Stomach (tissue), 9 donors: Measurements from ENCODE around the gene HNRNPC. TPM values are rescaled to one million over a fixed set of nuclear protein-coding genes. Genes with fewer than 3 reads are reported as not detected.
A peak's percentile ranks its signal among the peaks of the same experiment; 100 is the strongest.

Source experiments
- DNase-seq, 2 donors: peaks; one replicate each; pipeline versions ENCODE4 v3.0.0 to v3.0.0-alpha.2; 2013 to 2019
- H3K27ac ChIP-seq, 5 donors: fragments of 200-600 bp in 4 of 5; sonication (generic) in 4 of 5; one replicate each; pipeline ENCODE4 v1.5.1; 2013 to 2019; ENCODE audit warnings: mild to moderate bottlenecking in 1 of 5, moderate library complexity in 1 of 5
- H3K27me3 ChIP-seq, 3 donors: fragments of 200-600 bp; sonication (generic); one replicate each; pipeline ENCODE4 v1.5.1; 2017 to 2019; ENCODE audit warnings: mixed run types in 1 of 3
- H3K36me3 ChIP-seq, 4 donors: fragments of 200-600 bp; sonication (generic); 1 replicate in 3 of 4; 2 replicates in 1 of 4; pipeline ENCODE4 v1.5.1; 2016 to 2019
- H3K4me1 ChIP-seq, 4 donors: fragments of 200-600 bp; sonication (generic); one replicate each; pipeline ENCODE4 v1.5.1; 2016 to 2019
- H3K4me3 ChIP-seq, 4 donors: fragments of 200-600 bp; sonication (generic) in 3 of 4; one replicate each; pipeline ENCODE4 v1.5.1; 2016 to 2019; ENCODE audit warnings: mild to moderate bottlenecking in 1 of 4
- H3K9me3 ChIP-seq, 4 donors: fragments of 200-600 bp; sonication (generic); one replicate each; pipeline ENCODE4 v1.5.1; 2016 to 2019
- EP300 ChIP-seq: sonication (generic); formaldehyde crosslinking; IDR thresholded peaks from one replicate; pipeline ENCODE4 v1.6.1; 2017; ENCODE audit warnings: antibody characterized with exemption
- POLR2A ChIP-seq, 4 donors: fragments of 450-650 bp; IDR thresholded peaks; one replicate each; pipeline ENCODE4 v1.6.1; 2016; ENCODE audit warnings: antibody characterized with exemption in 4 of 4, control low read depth in 2 of 4, mild to moderate bottlenecking in 1 of 4, moderate library complexity in 1 of 4
- POLR2AphosphoS5 ChIP-seq, 3 donors: sonication (generic); formaldehyde crosslinking; IDR thresholded peaks; one replicate each; pipeline ENCODE4 v1.6.1; 2016; ENCODE audit warnings: antibody characterized with exemption in 3 of 3
- WGBS, 5 donors: extraction: QIAGEN DNeasy Blood & Tissue Kit in 3 of 5; methylation state at CpG; one replicate each; pipeline versions ENCODE4 v1.1.5 to v1.1.7; 2013 to 2018; 5-methylcytosine and 5-hydroxymethylcytosine counted together
- intact Hi-C: fragments of 100-400 bp; cut with DNase I; formaldehyde crosslinking; loops from one replicate; pipeline ENCODE4 v1.15.1; 2023; ENCODE audit warnings: low total_unique reads
- polyA plus RNA-seq, 3 donors: library from polyadenylated mRNA; stranded (reverse); fragments of 200-250 nt; gene quantifications; one replicate each; pipeline ENCODE4 v1.2.3, GENCODE V29; 2013
- total RNA-seq, 5 donors: library from RNA; depleted of rRNA; stranded (reverse); fragments of >200 nt; gene quantifications; one replicate each; pipeline versions ENCODE4 v1.1.0 to v1.2.3, GENCODE V29; 2014 to 2016
- TF ChIP-seq, protein P1 (sequence below), 7 experiments: fragments of 450-650 bp in 4 of 7; fragments of 200-600 bp in 3 of 7; sonication (generic) in 3 of 7; IDR thresholded peaks; one replicate each; pipeline ENCODE4 v1.5.1; 2016 to 2019; ENCODE audit warnings: antibody characterized with exemption in 7 of 7, control low read depth in 2 of 7, mild to moderate bottlenecking in 1 of 7
- donor health status: healthy with polysubstance abuse.
- donor health status: Bipolar disorder and iron deficiency.
- donor health status: healthy.

HNRNPC gene
- total and polyA plus RNA-seq, 8 donors = 110 to 516 (median 398) TPM

DNA sequence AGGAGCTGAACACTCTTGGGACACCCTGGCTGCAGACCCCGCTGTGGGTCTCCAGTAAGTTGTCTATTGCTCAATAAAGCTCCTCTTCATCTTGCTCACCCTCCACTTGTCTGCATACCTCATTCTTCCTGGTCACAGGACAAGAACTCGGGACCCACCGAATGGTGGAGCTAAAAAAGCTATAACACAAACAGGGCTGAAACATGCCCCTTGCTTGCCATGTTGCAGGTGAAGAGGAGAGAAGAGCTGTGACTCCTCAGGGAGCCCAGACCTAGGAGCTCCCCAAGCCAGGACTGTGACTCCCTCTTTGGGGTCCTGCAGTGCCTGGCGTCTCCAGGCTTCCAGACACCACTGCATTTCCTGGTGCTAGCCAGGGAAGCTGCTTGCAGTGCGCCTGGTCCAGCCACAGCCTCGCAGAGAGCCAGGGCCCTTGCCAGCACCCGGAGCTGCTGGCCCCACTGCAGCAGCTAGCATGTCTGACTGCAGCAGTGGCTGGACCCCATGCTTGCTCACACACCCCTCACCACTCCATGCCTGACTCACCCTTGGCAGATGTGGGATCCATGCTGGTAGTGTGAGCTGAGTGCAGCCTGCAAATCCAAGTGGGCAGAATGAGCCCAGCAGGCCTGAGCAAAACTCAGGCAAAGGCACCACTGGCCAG is 76.2 kb downstream of the HNRNPC start:
- Histone ChIP-seq H3K36me3 (no peaks in the 10 kb centered on the region), H3K4me1 (peaks cover 6 to 19% (median 13%) of the 10 kb centered on the region in 4 donors), H3K27ac (no peak overlapping the region), H3K9me3 (peaks cover 0 to 8% (median 0%) of the 10 kb centered on the region in 4 donors), H3K4me3 (no peak overlapping the region), H3K27me3 (no peaks in the 10 kb centered on the region)
- DNase-seq = no peak
- TF ChIP-seq, protein P1, sequence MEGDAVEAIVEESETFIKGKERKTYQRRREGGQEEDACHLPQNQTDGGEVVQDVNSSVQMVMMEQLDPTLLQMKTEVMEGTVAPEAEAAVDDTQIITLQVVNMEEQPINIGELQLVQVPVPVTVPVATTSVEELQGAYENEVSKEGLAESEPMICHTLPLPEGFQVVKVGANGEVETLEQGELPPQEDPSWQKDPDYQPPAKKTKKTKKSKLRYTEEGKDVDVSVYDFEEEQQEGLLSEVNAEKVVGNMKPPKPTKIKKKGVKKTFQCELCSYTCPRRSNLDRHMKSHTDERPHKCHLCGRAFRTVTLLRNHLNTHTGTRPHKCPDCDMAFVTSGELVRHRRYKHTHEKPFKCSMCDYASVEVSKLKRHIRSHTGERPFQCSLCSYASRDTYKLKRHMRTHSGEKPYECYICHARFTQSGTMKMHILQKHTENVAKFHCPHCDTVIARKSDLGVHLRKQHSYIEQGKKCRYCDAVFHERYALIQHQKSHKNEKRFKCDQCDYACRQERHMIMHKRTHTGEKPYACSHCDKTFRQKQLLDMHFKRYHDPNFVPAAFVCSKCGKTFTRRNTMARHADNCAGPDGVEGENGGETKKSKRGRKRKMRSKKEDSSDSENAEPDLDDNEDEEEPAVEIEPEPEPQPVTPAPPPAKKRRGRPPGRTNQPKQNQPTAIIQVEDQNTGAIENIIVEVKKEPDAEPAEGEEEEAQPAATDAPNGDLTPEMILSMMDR (IDR thresholded peaks at IDR 0.05) = no peak
- no peak for TF ChIP-seq EP300
- TF ChIP-seq POLR2A (IDR thresholded peaks at IDR 0.05) = no peak
- TF ChIP-seq POLR2AphosphoS5 (IDR thresholded peaks at IDR 0.05) = no peak
- 79 to 87% (median 86%) methylated on average over 4 to 7 of the region's 7 CpGs for WGBS, 5 donors
- intact Hi-C loops = no loop called here

DNA sequence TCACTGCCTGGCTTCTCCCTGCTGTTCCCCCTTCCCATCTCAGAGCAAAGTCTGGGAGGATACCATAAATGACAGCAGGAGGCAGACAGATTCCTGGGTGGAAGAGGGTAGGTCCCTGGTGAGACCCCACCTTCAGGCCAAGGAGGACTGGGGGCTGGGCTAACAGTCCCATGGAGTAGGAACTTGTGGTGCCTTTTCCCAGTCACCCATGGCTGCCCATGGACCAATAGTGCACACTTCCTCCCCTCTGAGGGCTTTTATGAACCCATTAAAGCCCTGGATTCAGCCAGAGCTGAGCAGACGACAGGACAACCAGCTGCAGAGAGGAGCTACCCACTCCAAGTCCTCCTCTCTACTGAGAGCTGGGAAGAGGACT is 76.8 kb downstream of the HNRNPC start:
- no peak for TF ChIP-seq POLR2A (IDR thresholded peaks at IDR 0.05)
- TF ChIP-seq EP300 = no peak
- TF ChIP-seq, protein P1 (IDR thresholded peaks at IDR 0.05) = no peak
- TF ChIP-seq POLR2AphosphoS5 (IDR thresholded peaks at IDR 0.05) = no peak
- 27 to 50% (median 31%) methylated on average over 1 of the region's 1 CpG for WGBS, 5 donors
- Histone ChIP-seq H3K4me3 (peak overlapping the region; percentile 34 to 48 (median 41)), H3K4me1 (peaks cover 6 to 19% (median 13%) of the 10 kb centered on the region in 4 donors), H3K27ac (no peak overlapping the region), H3K36me3 (no peaks in the 10 kb centered on the region), H3K9me3 (peaks cover 0 to 4% (median 0%) of the 10 kb centered on the region in 4 donors), H3K27me3 (no peaks in the 10 kb centered on the region)
- intact Hi-C loops = no loop called here
- DNase-seq = no peak

DNA sequence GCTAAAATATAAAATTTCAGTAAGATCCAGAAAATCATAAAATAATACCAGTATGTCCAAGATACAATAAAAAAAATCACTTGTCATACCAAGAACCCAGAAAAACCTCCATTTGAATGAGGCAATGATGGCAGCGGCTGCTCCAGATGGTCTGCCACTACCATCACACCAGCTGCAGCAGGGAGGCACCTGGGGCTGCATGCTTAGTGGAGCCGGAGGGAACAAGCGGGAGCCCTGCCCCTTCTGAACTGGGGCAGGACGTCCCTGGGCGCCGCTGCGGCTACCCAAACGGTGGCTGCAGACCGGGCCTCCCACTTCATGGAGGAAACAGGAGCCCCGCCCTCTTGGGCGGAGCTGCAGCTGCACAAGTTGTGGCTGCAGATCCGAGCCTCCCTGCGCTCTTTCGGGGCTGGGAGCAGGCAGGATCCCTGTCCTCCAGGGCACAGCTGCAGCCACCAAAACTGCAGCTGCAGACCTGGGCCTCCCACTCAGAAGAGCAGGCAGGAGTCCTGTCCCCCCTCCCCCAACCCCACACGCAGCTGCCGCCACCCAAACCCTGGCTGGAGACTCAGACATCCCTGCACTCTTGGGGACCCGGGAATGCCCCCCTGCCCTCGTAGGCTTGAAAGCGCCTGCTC is 77.3 kb downstream of the HNRNPC start:
- DNase-seq = peak; percentile 79 to 83
- TF ChIP-seq, protein P1 (IDR thresholded peaks at IDR 0.05) = no peak
- peak in 2 of 3 donors; percentile 5 to 9 for TF ChIP-seq POLR2AphosphoS5 (IDR thresholded peaks at IDR 0.05)
- no peak for TF ChIP-seq EP300
- intact Hi-C loops = no loop called here
- Histone ChIP-seq H3K9me3 (no peaks in the 10 kb centered on the region), H3K27me3 (no peaks in the 10 kb centered on the region), H3K36me3 (no peaks in the 10 kb centered on the region), H3K27ac (no peak overlapping the region), H3K4me1 (peaks cover 6 to 19% (median 13%) of the 10 kb centered on the region in 4 donors), H3K4me3 (peak overlapping the region; percentile 34 to 48 (median 41))
- 5 to 12% (median 9%) methylated on average over 10 to 19 of the region's 19 CpGs for WGBS, 5 donors

DNA sequence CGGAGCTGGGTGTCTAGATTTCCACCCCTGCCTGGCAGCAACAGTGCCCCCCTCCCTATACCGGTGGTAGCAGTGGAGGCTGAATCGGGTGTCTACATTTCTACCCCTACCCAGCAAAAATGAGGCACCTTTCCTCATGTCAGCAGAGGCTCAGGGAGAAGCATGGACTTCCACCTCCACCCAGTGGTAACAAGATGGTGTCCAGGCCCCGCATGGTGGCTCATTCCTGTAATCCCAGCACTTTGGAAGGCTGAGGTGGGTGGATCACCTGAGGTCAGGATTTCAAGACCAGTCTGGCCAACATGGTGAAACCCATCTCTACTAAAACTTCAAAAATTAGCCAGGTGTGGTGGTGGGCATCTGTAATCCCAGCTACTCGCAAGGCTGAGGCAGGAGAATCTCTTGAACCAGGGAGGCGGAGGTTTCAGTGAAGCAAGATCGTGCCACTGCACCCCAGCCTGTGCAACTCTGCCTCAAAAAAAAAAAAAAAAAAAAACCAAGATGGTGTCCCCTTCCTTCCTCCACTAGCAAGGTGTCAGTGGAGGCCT is 77.9 kb downstream of the HNRNPC start:
- no peak for TF ChIP-seq POLR2AphosphoS5 (IDR thresholded peaks at IDR 0.05)
- TF ChIP-seq POLR2A (IDR thresholded peaks at IDR 0.05) = no peak
- peaks cover 6 to 19% (median 13%) of the 10 kb centered on the region in 4 donors for H3K4me1 ChIP-seq
- DNase-seq = no peak
- H3K4me3 ChIP-seq = peak overlapping the region; percentile 34 to 48 (median 41)
- no peaks in the 10 kb centered on the region for H3K9me3 ChIP-seq
- WGBS, 5 donors = 78 to 91% (median 86%) methylated on average over 6 to 7 of the region's 7 CpGs
- H3K27ac ChIP-seq = no peak overlapping the region
- no peaks in the 10 kb centered on the region for H3K36me3 ChIP-seq
- intact Hi-C loops = no loop called here
- no peaks in the 10 kb centered on the region for H3K27me3 ChIP-seq
